Omental fat pad (tissue), 4 donors: Measurements from ENCODE around the gene TUSC7. TPM values are rescaled to one million over a fixed set of nuclear protein-coding genes. Genes with fewer than 3 reads are reported as not detected.

ENCODE experiments used
- ATAC-seq: fragments of 150-250 bp; one replicate; pipeline ENCODE4 v1.9.1; 2016; ENCODE audit warnings: mild to moderate bottlenecking, moderate library complexity; ENCODE audit not compliant: low FRiP score
- DNase-seq: peaks from one replicate; pipeline ENCODE4 v3.0.0-alpha.2; 2019; ENCODE audit warnings: low spot score
- CTCF ChIP-seq, 3 donors: fragments of 450-650 bp; IDR thresholded peaks; one replicate each; pipeline ENCODE4 v1.5.1; 2016 to 2017; ENCODE audit warnings: antibody characterized with exemption in 3 of 3, mild to moderate bottlenecking in 3 of 3, moderate library complexity in 2 of 3
- total RNA-seq, 4 donors: library from RNA; depleted of rRNA; stranded (reverse); fragments of >200 nt; gene quantifications; one replicate each; pipeline ENCODE4 v1.1.0, GENCODE V29; 2016

TUSC7 gene
- total RNA-seq = not detected

DNA sequence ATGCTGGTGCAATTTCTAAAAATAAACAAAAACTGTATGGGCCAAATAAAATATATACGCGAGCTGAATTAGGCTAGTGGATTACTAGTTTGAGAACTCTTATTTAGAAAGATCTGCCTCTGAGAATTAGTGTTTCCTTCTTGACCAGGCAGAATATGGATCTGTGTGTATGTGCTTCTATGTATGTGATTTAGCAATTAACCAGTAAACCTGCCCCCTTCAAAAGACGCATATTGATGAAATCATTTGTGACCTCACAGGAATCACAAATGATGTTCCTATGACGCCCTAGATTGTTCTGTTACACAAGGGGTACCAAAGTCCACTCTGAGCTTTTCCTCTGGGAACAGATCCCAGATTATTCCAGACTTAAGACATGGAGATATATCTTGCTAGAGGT is at the start of gene TUSC7:
Gene TUSC7 (plus strand): TSS at position 301 of the 400 bp plus-strand sequence.
- DNase-seq (no peak), ATAC-seq (no peak)
- no peak for TF ChIP-seq CTCF (IDR thresholded peaks at IDR 0.05)

- TF ChIP-seq CTCF (IDR thresholded peaks at IDR 0.05) = no peak
- DNase-seq (no peak), ATAC-seq (no peak)
Observed at GRCh38 chr3:116661196-116661595, 48.4 kb upstream of the TUSC7 start.

DNA sequence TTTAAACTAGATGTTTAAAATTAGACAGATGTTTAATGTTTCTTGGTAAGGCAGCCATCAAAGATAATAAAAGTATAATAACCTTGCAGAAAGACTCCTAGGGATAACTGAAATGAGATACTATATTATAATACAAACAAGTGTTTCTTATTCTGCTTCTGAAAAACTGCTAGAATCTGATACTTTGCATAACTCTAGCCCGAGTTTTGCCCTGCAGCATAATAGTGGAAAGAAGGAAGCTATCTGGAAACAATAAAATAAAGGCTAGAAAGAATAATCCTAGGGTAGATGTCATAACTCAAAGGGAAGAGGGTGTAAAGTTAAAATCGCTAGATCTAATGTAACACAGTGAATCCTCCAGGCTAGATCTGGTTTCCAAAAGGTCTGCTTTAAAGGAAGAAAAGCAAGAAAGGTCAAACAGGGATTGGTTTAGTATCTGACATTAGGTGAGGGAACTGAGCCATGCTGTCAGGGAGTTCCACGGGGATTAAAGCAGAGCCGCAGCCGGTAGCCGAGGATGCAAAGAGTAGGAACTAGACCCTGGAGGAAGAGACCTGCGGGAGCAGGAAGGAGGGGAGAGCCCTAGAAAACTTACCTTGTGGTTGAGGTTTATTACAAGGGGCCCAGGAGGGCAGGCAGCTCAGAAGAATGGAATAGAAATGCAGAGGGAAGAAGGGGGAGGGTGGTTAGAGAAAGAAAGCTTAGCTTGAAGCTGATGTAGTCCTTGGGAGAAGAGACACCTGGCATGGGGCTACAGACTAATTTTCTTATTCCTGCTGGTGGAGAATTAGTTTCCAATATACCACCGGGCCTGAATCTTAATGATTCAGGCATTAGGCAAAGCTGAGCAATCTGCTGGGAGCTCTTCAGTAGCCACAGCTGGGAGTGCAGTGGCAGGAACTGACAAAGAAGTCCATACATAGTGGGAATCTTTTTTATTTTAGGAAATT is 46.1 kb upstream of the TUSC7 start:
- DNase-seq (no peak), ATAC-seq (no peak)
- no peak for TF ChIP-seq CTCF (IDR thresholded peaks at IDR 0.05)

- ATAC-seq (no peak), DNase-seq (no peak)
- no peak for TF ChIP-seq CTCF (IDR thresholded peaks at IDR 0.05)
Observed at GRCh38 chr3:116667324-116667723, 42.3 kb upstream of the TUSC7 start.

DNA sequence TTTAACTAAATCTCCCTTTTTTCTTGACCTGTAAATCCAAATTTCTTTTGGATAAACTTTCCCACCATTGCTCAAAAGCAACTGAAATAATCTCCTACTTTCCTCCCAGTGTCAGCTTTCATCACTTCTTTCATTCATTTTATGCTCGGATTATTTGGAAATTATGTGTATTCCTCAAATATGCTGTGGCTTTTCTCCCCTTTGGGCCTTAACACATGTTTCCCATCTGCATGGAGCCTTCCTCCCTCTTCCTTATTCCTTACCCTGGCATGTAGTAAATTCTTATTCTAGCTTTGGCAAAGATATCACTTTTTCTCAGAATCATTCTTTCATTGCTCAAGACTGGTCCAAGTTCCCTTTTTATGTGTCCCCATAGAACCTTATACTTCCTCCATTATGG is 41.8 kb upstream of the TUSC7 start:
- TF ChIP-seq CTCF (IDR thresholded peaks at IDR 0.05) = no peak
- ATAC-seq (no peak), DNase-seq (no peak)

- no peak for DNase-seq
- no peak for TF ChIP-seq CTCF (IDR thresholded peaks at IDR 0.05)
- no peak for ATAC-seq
Observed at GRCh38 chr3:116669576-116669975, 40.0 kb upstream of the TUSC7 start.

GRCh38 chr3:116671151-116671550 is 38.4 kb upstream of the TUSC7 start:
- no peak for TF ChIP-seq CTCF (IDR thresholded peaks at IDR 0.05)
- no peak for ATAC-seq
- no peak for DNase-seq
